ENCODE results near the gene CCDC14.

DNA sequence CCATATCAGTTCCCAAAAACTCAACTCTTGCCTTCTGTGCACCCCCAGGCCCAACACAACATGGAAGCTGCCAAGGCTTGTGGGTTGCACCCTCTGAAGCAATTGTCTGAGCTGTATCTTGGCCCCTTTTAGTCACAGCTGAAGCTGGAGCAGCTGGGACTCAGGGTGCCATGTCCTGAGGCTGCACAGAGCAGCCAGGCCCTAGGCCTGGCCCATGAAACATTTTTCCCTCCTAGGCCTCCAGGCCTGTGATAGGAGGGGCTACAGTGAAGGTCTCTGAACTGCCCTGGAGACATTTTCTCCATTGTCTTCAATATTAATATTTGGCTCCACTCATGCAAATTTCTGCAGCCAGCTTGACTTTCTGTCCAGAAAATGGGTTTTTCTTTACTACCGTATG is 68.8 kb downstream of the CCDC14 start:
- TF ChIP-seq, protein P1, sequence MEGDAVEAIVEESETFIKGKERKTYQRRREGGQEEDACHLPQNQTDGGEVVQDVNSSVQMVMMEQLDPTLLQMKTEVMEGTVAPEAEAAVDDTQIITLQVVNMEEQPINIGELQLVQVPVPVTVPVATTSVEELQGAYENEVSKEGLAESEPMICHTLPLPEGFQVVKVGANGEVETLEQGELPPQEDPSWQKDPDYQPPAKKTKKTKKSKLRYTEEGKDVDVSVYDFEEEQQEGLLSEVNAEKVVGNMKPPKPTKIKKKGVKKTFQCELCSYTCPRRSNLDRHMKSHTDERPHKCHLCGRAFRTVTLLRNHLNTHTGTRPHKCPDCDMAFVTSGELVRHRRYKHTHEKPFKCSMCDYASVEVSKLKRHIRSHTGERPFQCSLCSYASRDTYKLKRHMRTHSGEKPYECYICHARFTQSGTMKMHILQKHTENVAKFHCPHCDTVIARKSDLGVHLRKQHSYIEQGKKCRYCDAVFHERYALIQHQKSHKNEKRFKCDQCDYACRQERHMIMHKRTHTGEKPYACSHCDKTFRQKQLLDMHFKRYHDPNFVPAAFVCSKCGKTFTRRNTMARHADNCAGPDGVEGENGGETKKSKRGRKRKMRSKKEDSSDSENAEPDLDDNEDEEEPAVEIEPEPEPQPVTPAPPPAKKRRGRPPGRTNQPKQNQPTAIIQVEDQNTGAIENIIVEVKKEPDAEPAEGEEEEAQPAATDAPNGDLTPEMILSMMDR (conservative IDR thresholded peaks at IDR 0.05) = no peak
- no peak for TF ChIP-seq EZH2 (IDR thresholded peaks at IDR 0.05; ENCODE audit: low read depth)

Measured in PC-9 (cell line).